ENCODE results near the gene ZCCHC12. TPM values are rescaled to one million over a fixed set of nuclear protein-coding genes. Genes with fewer than 3 reads are reported as not detected.
A peak's percentile ranks its signal among the peaks of the same experiment; 100 is the strongest.
"Not testable (repeated sequence)": the region's sequence is repeated elsewhere in the genome, so short reads cannot be mapped to it uniquely, and the experiment has no call there.

The ZCCHC12 gene
- not detected for total RNA-seq

DNA sequence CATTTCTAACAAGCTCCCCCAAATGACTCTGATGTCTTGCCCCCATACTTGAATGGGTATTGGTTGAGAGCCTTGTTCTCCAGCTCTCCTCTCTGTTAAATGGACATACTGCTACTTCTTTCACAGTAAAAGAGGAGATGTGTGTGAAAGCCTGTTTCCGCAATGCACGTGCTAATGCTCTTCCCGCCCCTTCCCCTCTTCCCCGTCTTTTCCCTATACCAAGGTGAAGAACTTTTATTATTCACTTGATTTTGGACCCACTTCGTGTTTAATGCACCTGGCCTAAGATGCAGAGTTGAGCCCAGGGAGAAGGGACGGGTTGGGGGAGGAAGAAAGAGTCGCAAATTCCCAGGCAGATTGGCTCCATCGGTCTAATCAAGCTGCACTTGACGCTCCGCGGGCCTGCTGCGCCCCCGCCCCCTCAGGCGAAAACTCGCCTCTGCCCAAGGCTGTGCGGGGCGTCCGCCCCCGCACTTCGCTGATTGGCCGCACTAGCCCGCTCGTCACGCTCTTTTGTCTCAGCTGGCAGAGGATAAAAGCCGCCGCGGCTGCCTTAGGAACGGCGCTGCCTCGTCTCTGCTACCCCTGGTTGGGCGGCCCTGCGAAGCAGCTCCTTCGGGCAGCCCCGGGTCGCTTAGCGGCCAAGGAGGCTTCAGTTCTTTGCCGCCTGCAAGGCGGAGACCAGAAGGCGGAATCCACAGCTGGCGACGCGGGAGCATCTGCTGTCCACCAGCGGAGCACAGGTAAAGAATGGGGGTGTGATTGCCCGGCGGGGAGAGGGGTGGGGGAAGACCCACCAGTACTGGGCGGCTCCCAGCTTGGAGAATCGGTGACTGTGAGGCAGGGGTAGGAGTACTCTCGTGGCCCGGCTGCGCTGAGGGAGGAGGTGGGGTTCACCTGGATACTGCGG, at the start of gene ZCCHC12:
ZCCHC12 (plus strand) TSS at position 562 of the 910 bp plus-strand sequence. CDS start 1,421 bp downstream, outside the sequence.
- CTCF ChIA-PET = interaction anchor here (0.8 to 1.2 kb wide), 2 partner anchors 10 to 16 kb away, joined by 3 to 4 read pairs; no protein-coding TSS in a partner anchor

DNA sequence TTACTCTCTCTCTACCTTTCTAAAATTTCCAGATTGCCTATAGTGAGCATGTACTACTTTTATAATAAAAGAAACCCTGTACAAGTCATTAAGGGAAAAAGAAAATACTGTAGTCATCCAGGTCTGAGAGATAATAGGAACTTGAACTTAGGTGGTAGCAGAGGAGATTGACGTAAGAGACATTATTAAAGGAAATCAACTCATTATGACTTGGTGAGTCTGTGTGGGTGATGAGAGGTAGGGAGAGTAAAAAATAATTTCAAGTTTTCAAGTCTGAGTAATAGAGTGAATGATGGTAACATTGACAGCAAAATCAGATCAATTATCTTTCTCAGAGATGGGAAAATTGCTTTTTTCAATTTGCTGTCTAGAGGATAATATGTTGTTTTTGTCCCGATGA, 44.0 kb upstream of the ZCCHC12 start:
- no peak overlapping the region for H3K4me3 Mint-ChIP-seq
- no peaks in the 10 kb centered on the region for H3K4me1 Mint-ChIP-seq (ENCODE audit: low read depth)
- H3K9me3 Mint-ChIP-seq (ENCODE audit: insufficient read depth) = no peaks in the 10 kb centered on the region
- no peak for DNase-seq
- ATAC-seq = no peak
- CTCF ChIA-PET = no interaction called here
- POLR2A ChIA-PET = no interaction called here
- H3K36me3 Mint-ChIP-seq (ENCODE audit: low read depth) = no peaks in the 10 kb centered on the region
- peaks cover 18% of the 10 kb centered on the region for H3K27me3 Mint-ChIP-seq (ENCODE audit: low read depth)
- H3K27ac Mint-ChIP-seq = no peak overlapping the region

More for the DNA sequence above, at the start of gene ZCCHC12:
- DNase-seq (peak; percentile 28), ATAC-seq (peak; percentile 88)
- POLR2A ChIA-PET = no interaction called here
- peaks cover 2% of the 10 kb centered on the region for H3K36me3 Mint-ChIP-seq (ENCODE audit: low read depth)
- H3K4me1 Mint-ChIP-seq (ENCODE audit: low read depth) = peaks cover 11% of the 10 kb centered on the region
- H3K9me3 Mint-ChIP-seq (ENCODE audit: insufficient read depth) = no peaks in the 10 kb centered on the region
- H3K27me3 Mint-ChIP-seq (ENCODE audit: low read depth) = peaks cover 48% of the 10 kb centered on the region
- H3K27ac Mint-ChIP-seq = no peak within 1 kb of the TSS
- H3K4me3 Mint-ChIP-seq = peak within 1 kb of the TSS; percentile 29

- Mint-ChIP-seq H3K36me3 (ENCODE audit: low read depth) (no peaks in the 10 kb centered on the region), H3K4me3 (no peak overlapping the region), H3K27me3 (ENCODE audit: low read depth) (peaks cover 13% of the 10 kb centered on the region), H3K27ac (no peak overlapping the region), H3K9me3 (ENCODE audit: insufficient read depth) (no peaks in the 10 kb centered on the region), H3K4me1 (ENCODE audit: low read depth) (no peaks in the 10 kb centered on the region)
- DNase-seq = no peak
- ChIA-PET CTCF (interaction anchor here (0.5 kb wide), 1 partner anchor 526 kb away, joined by 3 read pairs; no protein-coding TSS in a partner anchor), POLR2A (no interaction called here)
- no peak for ATAC-seq
These were observed 43.1 kb upstream of the ZCCHC12 start for GRCh38 chrX:118780509-118780908.

DNA sequence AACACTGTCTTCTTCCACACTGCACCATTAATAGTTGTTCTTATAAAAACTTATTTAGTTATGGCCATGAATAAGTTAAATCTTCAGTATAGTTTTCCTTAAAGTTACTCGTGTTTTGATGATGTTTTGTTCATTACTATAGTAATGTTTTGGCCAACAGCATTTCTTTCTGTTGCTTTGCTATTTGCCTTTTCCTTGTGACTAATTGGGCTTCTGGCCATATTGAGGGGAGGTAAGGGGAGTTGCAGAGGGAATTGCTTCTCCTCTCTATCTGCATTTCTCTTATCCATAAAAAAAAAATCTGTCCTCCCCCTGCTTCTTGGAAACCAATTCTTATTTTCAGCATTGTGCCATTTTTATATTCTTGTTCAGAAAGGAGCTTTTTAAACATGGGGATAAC, 42.7 kb upstream of the ZCCHC12 start:
- DNase-seq (no peak), ATAC-seq (no peak)
- Mint-ChIP-seq H3K9me3 (ENCODE audit: insufficient read depth) (no peaks in the 10 kb centered on the region), H3K36me3 (ENCODE audit: low read depth) (no peaks in the 10 kb centered on the region), H3K27ac (no peak overlapping the region), H3K4me3 (no peak overlapping the region), H3K4me1 (ENCODE audit: low read depth) (no peaks in the 10 kb centered on the region), H3K27me3 (ENCODE audit: low read depth) (peaks cover 9% of the 10 kb centered on the region)
- ChIA-PET POLR2A (no interaction called here), CTCF (interaction anchor here (0.5 kb wide), 1 partner anchor 526 kb away, joined by 3 read pairs; no protein-coding TSS in a partner anchor)

DNA sequence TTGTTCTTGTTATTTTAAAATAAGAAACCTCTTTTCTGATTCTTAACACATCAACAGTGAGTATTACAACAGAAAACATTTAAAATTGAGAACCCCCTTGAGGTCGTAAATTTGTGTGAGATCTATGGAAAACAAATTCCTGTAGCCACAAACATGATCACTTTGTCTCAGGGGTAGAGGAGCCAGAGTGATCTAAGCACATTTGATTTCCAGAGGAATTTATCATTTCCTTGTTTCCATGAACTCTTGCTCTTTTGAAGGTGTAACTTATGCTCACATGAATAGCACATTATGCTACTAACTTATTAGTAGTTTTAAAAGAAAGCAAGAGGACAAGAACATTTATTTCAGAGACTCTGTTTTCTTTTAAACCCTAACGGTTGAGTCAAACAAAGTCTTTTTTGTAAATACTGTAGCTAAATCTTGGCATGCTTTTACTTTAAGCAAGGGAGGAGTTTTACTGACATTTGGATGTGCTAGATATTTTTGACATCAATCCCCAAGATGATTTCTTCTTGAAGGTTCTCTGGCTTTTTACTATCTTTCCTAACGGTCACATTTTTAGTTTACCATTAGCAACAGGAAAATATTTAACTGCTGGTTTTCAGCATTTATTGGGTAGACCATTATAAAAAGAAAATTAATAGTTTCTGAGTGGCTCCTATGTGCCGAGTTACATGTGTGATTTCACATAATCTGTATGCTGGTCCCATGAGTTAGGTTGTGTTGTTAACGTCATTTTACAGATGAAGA, 27.9 kb upstream of the ZCCHC12 start:
- H3K27ac Mint-ChIP-seq = no peak overlapping the region
- ATAC-seq = no peak
- POLR2A ChIA-PET = no interaction called here
- H3K4me1 Mint-ChIP-seq (ENCODE audit: low read depth) = no peaks in the 10 kb centered on the region
- no peaks in the 10 kb centered on the region for H3K9me3 Mint-ChIP-seq (ENCODE audit: insufficient read depth)
- no peaks in the 10 kb centered on the region for H3K36me3 Mint-ChIP-seq (ENCODE audit: low read depth)
- DNase-seq = no peak
- H3K4me3 Mint-ChIP-seq = no peak overlapping the region
- peaks cover 11% of the 10 kb centered on the region for H3K27me3 Mint-ChIP-seq (ENCODE audit: low read depth)
- CTCF ChIA-PET = no interaction called here

DNA sequence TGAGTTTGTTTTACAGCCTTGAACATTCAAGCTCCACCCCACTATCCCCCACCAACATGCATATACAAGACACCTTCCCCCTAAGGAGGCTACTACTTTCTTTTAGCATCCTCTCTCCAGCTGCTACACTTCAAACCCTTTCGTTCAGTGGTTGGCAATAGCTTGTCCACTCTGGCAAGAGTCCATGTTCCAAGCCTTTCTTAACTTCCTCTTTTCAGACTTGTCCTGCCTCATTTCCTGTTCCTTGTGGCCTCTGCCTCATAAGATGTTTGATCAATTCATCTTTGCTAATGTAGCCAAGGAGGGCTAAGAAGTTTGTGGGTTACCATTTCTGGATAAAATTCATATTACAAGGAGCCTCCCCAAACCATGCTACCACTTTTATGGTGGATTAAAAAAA, 20.8 kb upstream of the ZCCHC12 start:
- Mint-ChIP-seq H3K27me3 (ENCODE audit: low read depth) (peaks cover 11% of the 10 kb centered on the region), H3K9me3 (ENCODE audit: insufficient read depth) (no peaks in the 10 kb centered on the region), H3K4me1 (ENCODE audit: low read depth) (no peaks in the 10 kb centered on the region)

DNA sequence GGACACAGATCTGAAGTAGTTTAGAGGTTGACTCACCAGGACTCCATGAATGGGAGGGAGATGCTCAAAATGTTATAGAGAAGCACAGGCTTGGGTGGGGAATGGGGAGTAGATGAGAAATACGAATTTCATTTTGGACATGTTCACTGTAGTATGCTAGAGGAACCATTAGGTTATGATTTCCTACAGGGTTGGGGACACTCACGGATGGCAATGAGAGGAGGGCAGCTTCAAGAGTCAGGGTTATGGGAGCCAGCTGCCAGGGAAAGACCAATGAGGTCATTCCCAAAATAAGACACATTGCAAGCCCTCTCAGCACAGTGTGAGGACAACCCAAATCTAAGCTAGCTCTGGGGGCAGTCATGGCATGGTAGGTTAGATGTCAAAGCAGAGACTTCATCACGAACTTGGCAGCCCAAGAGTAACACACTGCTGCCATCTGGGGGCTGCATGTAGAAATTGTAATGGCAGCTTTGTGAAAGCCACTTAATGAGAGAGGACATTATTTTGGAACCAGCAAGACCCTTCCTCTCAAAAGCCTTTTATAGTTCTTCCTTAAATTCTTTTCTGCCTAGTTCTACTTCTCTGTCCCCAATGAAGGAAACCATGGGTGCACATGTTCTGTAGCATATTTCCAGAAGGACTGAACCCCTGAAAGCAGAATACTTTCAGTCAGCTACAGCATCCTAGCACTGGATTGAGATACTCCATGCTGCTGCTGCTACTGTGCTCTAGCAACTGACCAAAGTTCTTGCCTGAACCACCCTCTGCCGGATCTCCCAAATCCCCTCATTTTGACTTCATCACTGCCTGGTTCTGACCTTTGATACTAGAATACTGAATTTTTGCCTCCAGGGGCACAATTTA, 16.2 kb upstream of the ZCCHC12 start:
- POLR2A ChIA-PET = no interaction called here
- CTCF ChIA-PET = interaction anchor here (0.7 to 1.4 kb wide), 6 partner anchors 12 to 348 kb away, joined by 3 to 7 read pairs (median 4); no protein-coding TSS in a partner anchor
- Mint-ChIP-seq H3K4me1 (ENCODE audit: low read depth) (no peaks in the 10 kb centered on the region), H3K27ac (no peak overlapping the region), H3K27me3 (ENCODE audit: low read depth) (peaks cover 14% of the 10 kb centered on the region), H3K36me3 (ENCODE audit: low read depth) (no peaks in the 10 kb centered on the region), H3K9me3 (ENCODE audit: insufficient read depth) (no peaks in the 10 kb centered on the region), H3K4me3 (no peak overlapping the region)
- ATAC-seq = no peak
- peak; percentile 41 for DNase-seq

More for the DNA sequence above, 20.8 kb upstream of the ZCCHC12 start:
- H3K4me3 Mint-ChIP-seq = no peak overlapping the region
- POLR2A ChIA-PET = no interaction called here
- H3K36me3 Mint-ChIP-seq (ENCODE audit: low read depth) = no peaks in the 10 kb centered on the region
- H3K27ac Mint-ChIP-seq = no peak overlapping the region
- CTCF ChIA-PET = interaction anchor here (1.0 kb wide), 1 partner anchor 45 kb away, joined by 3 read pairs; no protein-coding TSS in a partner anchor
- no peak for DNase-seq
- no peak for ATAC-seq

DNA sequence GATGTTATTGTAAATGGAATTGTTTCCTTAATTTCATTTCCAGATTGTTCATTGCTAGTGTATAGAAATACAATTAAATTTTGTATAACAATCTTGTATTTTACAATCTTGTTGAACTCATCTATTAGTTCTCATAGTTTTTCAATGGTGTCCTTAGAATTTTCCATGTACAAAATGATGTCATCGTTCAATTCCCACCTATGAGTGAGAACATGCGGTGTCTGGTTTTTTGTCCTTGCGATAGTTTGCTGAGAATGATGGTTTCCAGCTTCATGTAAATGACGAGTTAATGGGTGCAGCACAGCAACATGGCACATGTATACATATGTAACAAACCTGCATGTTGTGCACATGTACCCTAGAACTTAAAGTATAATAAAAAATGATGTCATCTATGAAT, 6.4 kb upstream of the ZCCHC12 start:
- H3K27ac Mint-ChIP-seq; ATAC-seq; POLR2A ChIA-PET; H3K4me3 Mint-ChIP-seq; DNase-seq; H3K4me1 Mint-ChIP-seq (ENCODE audit: low read depth); CTCF ChIA-PET; H3K27me3 Mint-ChIP-seq (ENCODE audit: low read depth); H3K9me3 Mint-ChIP-seq (ENCODE audit: insufficient read depth); H3K36me3 Mint-ChIP-seq (ENCODE audit: low read depth): not testable (repeated sequence)

DNA sequence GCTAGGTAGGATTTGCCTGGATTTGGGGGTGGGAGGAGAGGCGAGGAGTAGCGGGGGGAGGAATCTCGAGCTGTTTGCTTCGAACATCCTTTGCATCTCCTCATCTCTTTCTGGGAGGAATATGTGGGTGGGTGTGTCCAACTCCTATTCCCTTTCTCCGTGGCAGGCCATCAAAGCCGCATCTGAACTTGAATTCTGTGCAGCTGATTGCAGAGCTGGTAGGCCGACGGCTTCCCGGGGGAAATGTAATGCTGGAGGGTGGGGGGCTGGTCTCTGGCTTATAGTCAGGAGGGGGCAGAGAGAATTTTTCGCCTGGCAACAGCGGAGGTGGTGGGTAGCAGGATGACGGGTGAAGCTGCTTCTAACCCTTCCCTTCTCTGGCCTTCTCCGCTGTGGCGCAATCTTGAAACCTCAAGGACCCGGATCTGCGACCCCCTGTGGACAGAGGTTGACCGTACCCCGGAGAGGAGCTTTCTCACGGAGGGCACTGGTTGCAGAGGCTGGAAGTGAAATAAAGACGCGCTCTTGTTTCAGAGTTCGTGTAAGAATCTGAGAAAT, 628 bp downstream of the ZCCHC12 start:
- CTCF ChIA-PET = interaction anchor here (0.8 to 1.2 kb wide), 2 partner anchors 9 to 15 kb away, joined by 3 to 4 read pairs; no protein-coding TSS in a partner anchor
- Mint-ChIP-seq H3K27ac (no peak overlapping the region), H3K9me3 (ENCODE audit: insufficient read depth) (no peaks in the 10 kb centered on the region), H3K4me3 (no peak overlapping the region), H3K27me3 (ENCODE audit: low read depth) (peaks cover 48% of the 10 kb centered on the region), H3K36me3 (ENCODE audit: low read depth) (peaks cover 2% of the 10 kb centered on the region), H3K4me1 (ENCODE audit: low read depth) (peaks cover 11% of the 10 kb centered on the region)
- POLR2A ChIA-PET = no interaction called here
- no peak for ATAC-seq
- DNase-seq = no peak

- peaks cover 11% of the 10 kb centered on the region for H3K4me1 Mint-ChIP-seq (ENCODE audit: low read depth)
- ATAC-seq (no peak), DNase-seq (no peak)
- no peak overlapping the region for H3K27ac Mint-ChIP-seq
- no peak overlapping the region for H3K4me3 Mint-ChIP-seq
- peaks cover 50% of the 10 kb centered on the region for H3K27me3 Mint-ChIP-seq (ENCODE audit: low read depth)
- H3K36me3 Mint-ChIP-seq (ENCODE audit: low read depth) = peaks cover 2% of the 10 kb centered on the region
- ChIA-PET CTCF (no interaction called here), POLR2A (no interaction called here)
- H3K9me3 Mint-ChIP-seq (ENCODE audit: insufficient read depth) = no peaks in the 10 kb centered on the region
These were observed 1.6 kb downstream of the ZCCHC12 start for GRCh38 chrX:118825227-118825626.

GRCh38 chrX:118839334-118839958, 15.8 kb downstream of the ZCCHC12 start:
- H3K27me3 Mint-ChIP-seq (ENCODE audit: low read depth) = peaks cover 8% of the 10 kb centered on the region
- H3K9me3 Mint-ChIP-seq (ENCODE audit: insufficient read depth) = no peaks in the 10 kb centered on the region
- no peaks in the 10 kb centered on the region for H3K4me1 Mint-ChIP-seq (ENCODE audit: low read depth)
- peak overlapping the region; percentile 15 for H3K4me3 Mint-ChIP-seq
- CTCF ChIA-PET = interaction anchor here (0.6 to 1.8 kb wide), 11 partner anchors 8 to 226 kb away, joined by 3 to 14 read pairs (median 3); no protein-coding TSS in a partner anchor
- POLR2A ChIA-PET = no interaction called here
- peak; percentile 86 for ATAC-seq
- no peaks in the 10 kb centered on the region for H3K36me3 Mint-ChIP-seq (ENCODE audit: low read depth)
- peak; percentile 60 for DNase-seq
- no peak overlapping the region for H3K27ac Mint-ChIP-seq
